ENCODE data around the gene DDX50.

Gene DDX50

DNA sequence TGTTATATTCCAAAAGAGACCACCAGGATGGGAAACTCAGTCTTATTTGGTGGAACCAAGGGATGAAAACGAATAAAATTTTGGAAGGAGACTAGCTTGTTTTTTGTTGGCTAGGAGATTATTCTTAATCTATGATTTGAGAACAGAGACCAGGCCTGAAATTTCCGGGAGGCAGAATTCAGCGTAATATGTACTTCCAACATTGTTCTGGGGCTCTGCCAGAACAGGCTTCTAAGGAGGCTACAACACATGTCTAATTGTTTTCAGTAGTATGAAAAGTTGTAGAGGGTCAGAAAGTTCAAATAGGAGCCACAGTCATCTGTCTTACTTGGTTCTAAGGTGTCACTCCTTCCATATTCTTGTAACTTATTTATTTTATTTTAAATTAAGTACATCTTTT lies 56.5 kb downstream of the DDX50 start:
- Histone ChIP-seq H3K27me3 (ENCODE audit: control insufficient read depth in 3 of 3, insufficient read depth in 3 of 3, low read depth in 1 of 3, low read length in 3 of 3) (no peaks in the 10 kb centered on the region), H3K18ac (ENCODE audit: low read length) (no peak overlapping the region), H2BK120ac (ENCODE audit: low read depth, low read length) (no peak overlapping the region), H2BK15ac (ENCODE audit: low read length) (no peak overlapping the region), H3K23ac (ENCODE audit: low read depth, low read length, poor library complexity) (no peak overlapping the region), H3K27ac (replicated peaks; ENCODE audit: low read length) (no peak overlapping the region), H3K4me2 (ENCODE audit: insufficient read depth, low read length, poor library complexity, severe bottlenecking) (no peak overlapping the region), H2BK5ac (ENCODE audit: low read length) (no peak overlapping the region), H3K4me3 (ENCODE audit: low read length in 2 of 2) (peak overlapping the region in 1 of 2 donors; percentile 60), H4K8ac (ENCODE audit: low read depth, low read length) (no peak overlapping the region), H3K9ac (ENCODE audit: low read depth, low read length, poor library complexity) (no peak overlapping the region), H3K4ac (ENCODE audit: low read length) (no peak overlapping the region), H3K79me1 (ENCODE audit: low read depth, low read length) (peaks cover 4% of the 10 kb centered on the region), H2AK5ac (ENCODE audit: low read depth, low read length) (no peak overlapping the region), H3K9me3 (replicated peaks in 1 of 2; ENCODE audit: control insufficient read depth in 2 of 2, insufficient read depth in 1 of 2, low read depth in 1 of 2, low read length in 2 of 2) (no peaks in the 10 kb centered on the region), H3K14ac (ENCODE audit: low read length) (no peak overlapping the region), H4K91ac (ENCODE audit: low read depth, low read length, poor library complexity) (no peak overlapping the region), H3K4me1 (ENCODE audit: control insufficient read depth in 2 of 2, insufficient read depth in 1 of 2, low read depth in 1 of 2, low read length in 2 of 2) (peaks cover 2 to 3% of the 10 kb centered on the region in 2 donors), H2AFZ (ENCODE audit: low read length) (no peak overlapping the region), H3K36me3 (replicated peaks in 1 of 2; ENCODE audit: control insufficient read depth in 2 of 2, insufficient read depth in 2 of 2, low read length in 2 of 2) (peaks cover 6 to 45% of the 10 kb centered on the region in 2 donors), H2BK12ac (ENCODE audit: low read length) (no peak overlapping the region)
- WGBS, 2 donors (ENCODE audit: extremely low coverage in 2 of 2, insufficient read length in 2 of 2, insufficient replicate concordance in 1 of 2) = no CpG with 5 or more reads among the region's 3 CpGs
- DNase-seq (ENCODE audit: low spot score) = no peak

- Histone ChIP-seq H3K4me2 (ENCODE audit: insufficient read depth, low read length, poor library complexity, severe bottlenecking) (no peak overlapping the region), H4K8ac (ENCODE audit: low read depth, low read length) (no peak overlapping the region), H3K4me3 (ENCODE audit: low read length in 2 of 2) (no peak overlapping the region), H2BK15ac (ENCODE audit: low read length) (no peak overlapping the region), H3K18ac (ENCODE audit: low read length) (no peak overlapping the region), H3K4ac (ENCODE audit: low read length) (no peak overlapping the region), H4K91ac (ENCODE audit: low read depth, low read length, poor library complexity) (no peak overlapping the region), H2AFZ (ENCODE audit: low read length) (no peak overlapping the region), H3K9me3 (replicated peaks in 1 of 2; ENCODE audit: control insufficient read depth in 2 of 2, insufficient read depth in 1 of 2, low read depth in 1 of 2, low read length in 2 of 2) (no peaks in the 10 kb centered on the region), H3K79me1 (ENCODE audit: low read depth, low read length) (peaks cover 4% of the 10 kb centered on the region), H2BK5ac (ENCODE audit: low read length) (no peak overlapping the region), H3K27me3 (ENCODE audit: control insufficient read depth in 3 of 3, insufficient read depth in 3 of 3, low read depth in 1 of 3, low read length in 3 of 3) (no peaks in the 10 kb centered on the region), H3K9ac (ENCODE audit: low read depth, low read length, poor library complexity) (no peak overlapping the region), H2BK12ac (ENCODE audit: low read length) (no peak overlapping the region), H3K23ac (ENCODE audit: low read depth, low read length, poor library complexity) (no peak overlapping the region), H2BK120ac (ENCODE audit: low read depth, low read length) (no peak overlapping the region), H3K36me3 (replicated peaks in 1 of 2; ENCODE audit: control insufficient read depth in 2 of 2, insufficient read depth in 2 of 2, low read length in 2 of 2) (peaks cover 14 to 61% of the 10 kb centered on the region in 2 donors), H3K27ac (replicated peaks; ENCODE audit: low read length) (no peak overlapping the region), H2AK5ac (ENCODE audit: low read depth, low read length) (no peak overlapping the region), H3K14ac (ENCODE audit: low read length) (no peak overlapping the region), H3K4me1 (ENCODE audit: control insufficient read depth in 2 of 2, insufficient read depth in 1 of 2, low read depth in 1 of 2, low read length in 2 of 2) (peaks cover 2 to 3% of the 10 kb centered on the region in 2 donors)
- WGBS, 2 donors (ENCODE audit: extremely low coverage in 2 of 2, insufficient read length in 2 of 2, insufficient replicate concordance in 1 of 2) = no CpG with 5 or more reads among the region's 4 CpGs
- DNase-seq (ENCODE audit: low spot score) = no peak
Observed at GRCh38 chr10:68959695-68960527, 58.8 kb downstream of the DDX50 start.

DNA sequence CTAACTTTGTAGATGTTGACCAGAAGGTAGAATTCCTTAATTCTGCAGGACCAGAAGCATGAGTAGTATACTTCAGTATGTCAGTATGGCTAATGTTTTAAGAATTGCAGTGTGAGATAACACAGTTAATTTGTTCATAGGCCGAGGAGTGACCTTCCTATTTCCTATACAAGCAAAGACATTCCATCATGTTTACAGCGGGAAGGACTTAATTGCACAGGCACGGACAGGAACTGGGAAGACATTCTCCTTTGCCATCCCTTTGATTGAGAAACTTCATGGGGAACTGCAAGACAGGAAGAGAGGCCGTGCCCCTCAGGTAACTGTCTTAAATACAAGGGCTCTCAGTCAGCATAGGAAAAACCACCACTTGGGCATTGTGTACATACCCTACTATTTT lies 62.0 kb downstream of the DDX50 start:
- Histone ChIP-seq H4K91ac (ENCODE audit: low read depth, low read length, poor library complexity) (no peak overlapping the region), H2BK5ac (ENCODE audit: low read length) (no peak overlapping the region), H3K4me1 (ENCODE audit: control insufficient read depth in 2 of 2, insufficient read depth in 1 of 2, low read depth in 1 of 2, low read length in 2 of 2) (no peaks in the 10 kb centered on the region), H3K4me2 (ENCODE audit: insufficient read depth, low read length, poor library complexity, severe bottlenecking) (no peak overlapping the region), H2BK15ac (ENCODE audit: low read length) (no peak overlapping the region), H3K14ac (ENCODE audit: low read length) (no peak overlapping the region), H2BK120ac (ENCODE audit: low read depth, low read length) (no peak overlapping the region), H3K9me3 (replicated peaks in 1 of 2; ENCODE audit: control insufficient read depth in 2 of 2, insufficient read depth in 1 of 2, low read depth in 1 of 2, low read length in 2 of 2) (no peaks in the 10 kb centered on the region), H3K18ac (ENCODE audit: low read length) (no peak overlapping the region), H3K27me3 (ENCODE audit: control insufficient read depth in 3 of 3, insufficient read depth in 3 of 3, low read depth in 1 of 3, low read length in 3 of 3) (no peaks in the 10 kb centered on the region), H3K79me1 (ENCODE audit: low read depth, low read length) (no peaks in the 10 kb centered on the region), H3K4me3 (ENCODE audit: low read length in 2 of 2) (no peak overlapping the region), H2AK5ac (ENCODE audit: low read depth, low read length) (no peak overlapping the region), H2AFZ (ENCODE audit: low read length) (no peak overlapping the region), H2BK12ac (ENCODE audit: low read length) (no peak overlapping the region), H3K27ac (replicated peaks; ENCODE audit: low read length) (no peak overlapping the region), H4K8ac (ENCODE audit: low read depth, low read length) (no peak overlapping the region), H3K4ac (ENCODE audit: low read length) (no peak overlapping the region), H3K36me3 (replicated peaks in 1 of 2; ENCODE audit: control insufficient read depth in 2 of 2, insufficient read depth in 2 of 2, low read length in 2 of 2) (peaks cover 27 to 93% of the 10 kb centered on the region in 2 donors), H3K23ac (ENCODE audit: low read depth, low read length, poor library complexity) (no peak overlapping the region), H3K9ac (ENCODE audit: low read depth, low read length, poor library complexity) (no peak overlapping the region)
- no peak for DNase-seq (ENCODE audit: low spot score)
- WGBS, 2 donors (ENCODE audit: extremely low coverage in 2 of 2, insufficient read length in 2 of 2, insufficient replicate concordance in 1 of 2) = no CpG with 5 or more reads among the region's 4 CpGs

DNA sequence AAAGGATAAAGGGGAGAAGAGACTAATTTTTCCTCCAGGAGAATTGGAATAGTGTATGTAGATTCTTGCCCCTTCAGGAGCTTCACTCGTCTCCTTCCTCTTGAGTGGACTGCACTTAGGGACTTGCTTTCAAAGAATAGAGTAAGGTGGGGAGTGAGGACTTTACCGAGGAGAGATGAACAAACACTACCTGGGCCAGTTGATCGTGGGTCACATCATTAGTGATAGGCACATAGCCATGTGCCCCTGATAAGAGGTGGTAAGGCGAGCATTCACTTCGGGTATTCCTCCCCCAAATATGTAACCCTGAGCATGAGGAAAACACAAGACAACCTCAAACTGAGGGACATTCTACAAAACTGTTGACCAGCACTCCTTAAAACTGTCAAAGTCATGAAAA lies 72.9 kb downstream of the DDX50 start:
- WGBS, 2 donors (ENCODE audit: extremely low coverage in 2 of 2, insufficient read length in 2 of 2, insufficient replicate concordance in 1 of 2) = no CpG with 5 or more reads among the region's 5 CpGs
- no peak overlapping the region for H3K4me3 ChIP-seq (ENCODE audit: low read length in 2 of 2)
- no peak overlapping the region for H2AFZ ChIP-seq (ENCODE audit: low read length)
- no peaks in the 10 kb centered on the region for H3K27me3 ChIP-seq (ENCODE audit: control insufficient read depth in 3 of 3, insufficient read depth in 3 of 3, low read depth in 1 of 3, low read length in 3 of 3)
- no peak overlapping the region for H2BK5ac ChIP-seq (ENCODE audit: low read length)
- no peak for DNase-seq (ENCODE audit: low spot score)
- no peak overlapping the region for H3K4me2 ChIP-seq (ENCODE audit: insufficient read depth, low read length, poor library complexity, severe bottlenecking)
- H2BK12ac ChIP-seq (ENCODE audit: low read length) = no peak overlapping the region
- H2BK15ac ChIP-seq (ENCODE audit: low read length) = no peak overlapping the region
- H3K9ac ChIP-seq (ENCODE audit: low read depth, low read length, poor library complexity) = no peak overlapping the region
- no peak overlapping the region for H3K27ac ChIP-seq (replicated peaks; ENCODE audit: low read length)
- H4K8ac ChIP-seq (ENCODE audit: low read depth, low read length) = no peak overlapping the region
- H3K4ac ChIP-seq (ENCODE audit: low read length) = no peak overlapping the region
- H3K18ac ChIP-seq (ENCODE audit: low read length) = no peak overlapping the region
- no peak overlapping the region for H2AK5ac ChIP-seq (ENCODE audit: low read depth, low read length)
- H2BK120ac ChIP-seq (ENCODE audit: low read depth, low read length) = no peak overlapping the region
- H3K14ac ChIP-seq (ENCODE audit: low read length) = no peak overlapping the region
- peaks cover 44 to 97% of the 10 kb centered on the region in 2 donors for H3K36me3 ChIP-seq (replicated peaks in 1 of 2; ENCODE audit: control insufficient read depth in 2 of 2, insufficient read depth in 2 of 2, low read length in 2 of 2)
- H4K91ac ChIP-seq (ENCODE audit: low read depth, low read length, poor library complexity) = no peak overlapping the region
- no peak overlapping the region for H3K23ac ChIP-seq (ENCODE audit: low read depth, low read length, poor library complexity)
- H3K79me1 ChIP-seq (ENCODE audit: low read depth, low read length) = no peaks in the 10 kb centered on the region
- no peaks in the 10 kb centered on the region for H3K9me3 ChIP-seq (replicated peaks in 1 of 2; ENCODE audit: control insufficient read depth in 2 of 2, insufficient read depth in 1 of 2, low read depth in 1 of 2, low read length in 2 of 2)
- H3K4me1 ChIP-seq (ENCODE audit: control insufficient read depth in 2 of 2, insufficient read depth in 1 of 2, low read depth in 1 of 2, low read length in 2 of 2) = no peaks in the 10 kb centered on the region

All from neuronal stem cell (in vitro differentiated cells).